ENCODE data around the gene NPC1.

DNA sequence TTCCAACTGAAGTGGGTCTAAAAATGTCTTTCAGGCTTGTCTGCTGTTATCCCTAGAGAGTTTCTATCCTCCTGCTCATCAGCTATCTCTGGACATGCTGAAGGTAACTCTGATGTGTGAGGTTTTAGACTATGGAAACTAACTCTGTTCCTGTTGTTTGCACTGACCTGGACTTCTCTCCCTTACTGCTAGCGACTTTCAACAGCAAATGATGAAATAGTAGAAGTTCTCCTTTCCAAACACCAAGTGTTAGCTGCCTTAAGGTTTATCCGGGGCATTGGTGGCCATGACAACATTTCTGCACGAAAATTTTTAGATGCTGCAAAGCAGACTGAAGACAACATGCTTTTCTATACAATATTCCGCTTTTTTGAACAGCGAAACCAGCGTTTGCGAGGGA is 56.1 kb downstream of the NPC1 start:
- TF ChIP-seq EZH2phosphoT487 (IDR thresholded peaks at IDR 0.05; ENCODE audit: borderline replicate concordance) (no peak), POLR2A (IDR thresholded peaks at IDR 0.05; ENCODE audit: borderline replicate concordance, extremely low read depth, insufficient read depth, insufficient read length) (no peak), CEBPB (IDR thresholded peaks at IDR 0.05; ENCODE audit: low read depth) (no peak), POLR2AphosphoS5 (IDR thresholded peaks at IDR 0.05; ENCODE audit: low read depth, low read length) (no peak), SIN3A (IDR thresholded peaks at IDR 0.05; ENCODE audit: low read depth) (no peak), FOSL1 (IDR thresholded peaks at IDR 0.05; ENCODE audit: low read depth) (no peak)
- TF ChIP-seq, protein P1, sequence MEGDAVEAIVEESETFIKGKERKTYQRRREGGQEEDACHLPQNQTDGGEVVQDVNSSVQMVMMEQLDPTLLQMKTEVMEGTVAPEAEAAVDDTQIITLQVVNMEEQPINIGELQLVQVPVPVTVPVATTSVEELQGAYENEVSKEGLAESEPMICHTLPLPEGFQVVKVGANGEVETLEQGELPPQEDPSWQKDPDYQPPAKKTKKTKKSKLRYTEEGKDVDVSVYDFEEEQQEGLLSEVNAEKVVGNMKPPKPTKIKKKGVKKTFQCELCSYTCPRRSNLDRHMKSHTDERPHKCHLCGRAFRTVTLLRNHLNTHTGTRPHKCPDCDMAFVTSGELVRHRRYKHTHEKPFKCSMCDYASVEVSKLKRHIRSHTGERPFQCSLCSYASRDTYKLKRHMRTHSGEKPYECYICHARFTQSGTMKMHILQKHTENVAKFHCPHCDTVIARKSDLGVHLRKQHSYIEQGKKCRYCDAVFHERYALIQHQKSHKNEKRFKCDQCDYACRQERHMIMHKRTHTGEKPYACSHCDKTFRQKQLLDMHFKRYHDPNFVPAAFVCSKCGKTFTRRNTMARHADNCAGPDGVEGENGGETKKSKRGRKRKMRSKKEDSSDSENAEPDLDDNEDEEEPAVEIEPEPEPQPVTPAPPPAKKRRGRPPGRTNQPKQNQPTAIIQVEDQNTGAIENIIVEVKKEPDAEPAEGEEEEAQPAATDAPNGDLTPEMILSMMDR (IDR thresholded peaks at IDR 0.05 in 2 of 3, conservative IDR thresholded peaks at IDR 0.05 in 1 of 3; ENCODE audit: borderline replicate concordance in 1 of 3, insufficient read depth in 1 of 3, low read depth in 2 of 3, low read length in 2 of 3): no peak
- TF ChIP-seq, protein P2, sequence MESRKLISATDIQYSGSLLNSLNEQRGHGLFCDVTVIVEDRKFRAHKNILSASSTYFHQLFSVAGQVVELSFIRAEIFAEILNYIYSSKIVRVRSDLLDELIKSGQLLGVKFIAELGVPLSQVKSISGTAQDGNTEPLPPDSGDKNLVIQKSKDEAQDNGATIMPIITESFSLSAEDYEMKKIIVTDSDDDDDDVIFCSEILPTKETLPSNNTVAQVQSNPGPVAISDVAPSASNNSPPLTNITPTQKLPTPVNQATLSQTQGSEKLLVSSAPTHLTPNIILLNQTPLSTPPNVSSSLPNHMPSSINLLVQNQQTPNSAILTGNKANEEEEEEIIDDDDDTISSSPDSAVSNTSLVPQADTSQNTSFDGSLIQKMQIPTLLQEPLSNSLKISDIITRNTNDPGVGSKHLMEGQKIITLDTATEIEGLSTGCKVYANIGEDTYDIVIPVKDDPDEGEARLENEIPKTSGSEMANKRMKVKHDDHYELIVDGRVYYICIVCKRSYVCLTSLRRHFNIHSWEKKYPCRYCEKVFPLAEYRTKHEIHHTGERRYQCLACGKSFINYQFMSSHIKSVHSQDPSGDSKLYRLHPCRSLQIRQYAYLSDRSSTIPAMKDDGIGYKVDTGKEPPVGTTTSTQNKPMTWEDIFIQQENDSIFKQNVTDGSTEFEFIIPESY (IDR thresholded peaks at IDR 0.05; ENCODE audit: extremely low read depth, insufficient replicate concordance, low read length): no peak
- TF ChIP-seq, protein P3, sequence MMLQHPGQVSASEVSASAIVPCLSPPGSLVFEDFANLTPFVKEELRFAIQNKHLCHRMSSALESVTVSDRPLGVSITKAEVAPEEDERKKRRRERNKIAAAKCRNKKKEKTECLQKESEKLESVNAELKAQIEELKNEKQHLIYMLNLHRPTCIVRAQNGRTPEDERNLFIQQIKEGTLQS (IDR thresholded peaks at IDR 0.05): no peak
- TF ChIP-seq, protein P4, sequence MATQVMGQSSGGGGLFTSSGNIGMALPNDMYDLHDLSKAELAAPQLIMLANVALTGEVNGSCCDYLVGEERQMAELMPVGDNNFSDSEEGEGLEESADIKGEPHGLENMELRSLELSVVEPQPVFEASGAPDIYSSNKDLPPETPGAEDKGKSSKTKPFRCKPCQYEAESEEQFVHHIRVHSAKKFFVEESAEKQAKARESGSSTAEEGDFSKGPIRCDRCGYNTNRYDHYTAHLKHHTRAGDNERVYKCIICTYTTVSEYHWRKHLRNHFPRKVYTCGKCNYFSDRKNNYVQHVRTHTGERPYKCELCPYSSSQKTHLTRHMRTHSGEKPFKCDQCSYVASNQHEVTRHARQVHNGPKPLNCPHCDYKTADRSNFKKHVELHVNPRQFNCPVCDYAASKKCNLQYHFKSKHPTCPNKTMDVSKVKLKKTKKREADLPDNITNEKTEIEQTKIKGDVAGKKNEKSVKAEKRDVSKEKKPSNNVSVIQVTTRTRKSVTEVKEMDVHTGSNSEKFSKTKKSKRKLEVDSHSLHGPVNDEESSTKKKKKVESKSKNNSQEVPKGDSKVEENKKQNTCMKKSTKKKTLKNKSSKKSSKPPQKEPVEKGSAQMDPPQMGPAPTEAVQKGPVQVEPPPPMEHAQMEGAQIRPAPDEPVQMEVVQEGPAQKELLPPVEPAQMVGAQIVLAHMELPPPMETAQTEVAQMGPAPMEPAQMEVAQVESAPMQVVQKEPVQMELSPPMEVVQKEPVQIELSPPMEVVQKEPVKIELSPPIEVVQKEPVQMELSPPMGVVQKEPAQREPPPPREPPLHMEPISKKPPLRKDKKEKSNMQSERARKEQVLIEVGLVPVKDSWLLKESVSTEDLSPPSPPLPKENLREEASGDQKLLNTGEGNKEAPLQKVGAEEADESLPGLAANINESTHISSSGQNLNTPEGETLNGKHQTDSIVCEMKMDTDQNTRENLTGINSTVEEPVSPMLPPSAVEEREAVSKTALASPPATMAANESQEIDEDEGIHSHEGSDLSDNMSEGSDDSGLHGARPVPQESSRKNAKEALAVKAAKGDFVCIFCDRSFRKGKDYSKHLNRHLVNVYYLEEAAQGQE (IDR thresholded peaks at IDR 0.05; ENCODE audit: low read depth): no peak
- TF ChIP-seq, protein P5, sequence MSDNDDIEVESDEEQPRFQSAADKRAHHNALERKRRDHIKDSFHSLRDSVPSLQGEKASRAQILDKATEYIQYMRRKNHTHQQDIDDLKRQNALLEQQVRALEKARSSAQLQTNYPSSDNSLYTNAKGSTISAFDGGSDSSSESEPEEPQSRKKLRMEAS (IDR thresholded peaks at IDR 0.05): no peak
